ENCODE measurements around the gene GFI1.
"Not testable (repeated sequence)": the region's sequence is repeated elsewhere in the genome, so short reads cannot be mapped to it uniquely, and the experiment has no call there.

GFI1 gene

GRCh38 chr1:92486251-92487077, at the start of gene GFI1:
GFI1 (minus strand) TSS chr1:92486925; CDS start chr1:92483487, 3,438 bp downstream.
- peak; percentile 83 for DNase-seq (ENCODE audit: low spot score)

GRCh38 chr1:92532371-92532770, 45.6 kb upstream of the GFI1 start:
- not testable (repeated sequence) for DNase-seq (ENCODE audit: low spot score)

GRCh38 chr1:92531939-92532338, 45.2 kb upstream of the GFI1 start:
- not testable (repeated sequence) for DNase-seq (ENCODE audit: low spot score)

GRCh38 chr1:92527670-92528069, 40.9 kb upstream of the GFI1 start:
- DNase-seq (ENCODE audit: low spot score), result no peak

GRCh38 chr1:92524944-92525590, 38.3 kb upstream of the GFI1 start:
- DNase-seq (ENCODE audit: low spot score), result not testable (repeated sequence)

- no peak for DNase-seq (ENCODE audit: low spot score)
These were observed 32.3 kb upstream of the GFI1 start for GRCh38 chr1:92519043-92519442.

- DNase-seq (ENCODE audit: low spot score), result no peak
These were observed 29.8 kb upstream of the GFI1 start for GRCh38 chr1:92516574-92516973.

- DNase-seq (ENCODE audit: low spot score), result peak; percentile 4
These were observed 29.1 kb upstream of the GFI1 start for GRCh38 chr1:92515796-92516201.

GRCh38 chr1:92511541-92511940, 24.8 kb upstream of the GFI1 start:
- no peak for DNase-seq (ENCODE audit: low spot score)

- DNase-seq (ENCODE audit: low spot score), result no peak
These were observed 22.9 kb upstream of the GFI1 start for GRCh38 chr1:92509619-92510018.

- DNase-seq (ENCODE audit: low spot score), result no peak
These were observed 18.4 kb upstream of the GFI1 start for GRCh38 chr1:92505015-92505692.

GRCh38 chr1:92504291-92505014, 17.7 kb upstream of the GFI1 start:
- DNase-seq (ENCODE audit: low spot score), result no peak

- DNase-seq (ENCODE audit: low spot score), result no peak
These were observed 17.2 kb upstream of the GFI1 start for GRCh38 chr1:92503926-92504285.

GRCh38 chr1:92503043-92503925, 16.6 kb upstream of the GFI1 start:
- no peak for DNase-seq (ENCODE audit: low spot score)

GRCh38 chr1:92502247-92502646, 15.5 kb upstream of the GFI1 start:
- DNase-seq (ENCODE audit: low spot score), result no peak

GRCh38 chr1:92500552-92500951, 13.8 kb upstream of the GFI1 start:
- no peak for DNase-seq (ENCODE audit: low spot score)

- no peak for DNase-seq (ENCODE audit: low spot score)
These were observed 8.8 kb upstream of the GFI1 start for GRCh38 chr1:92495392-92496063.

- no peak for DNase-seq (ENCODE audit: low spot score)
These were observed 7.9 kb upstream of the GFI1 start for GRCh38 chr1:92494485-92495141.

- DNase-seq (ENCODE audit: low spot score), result no peak
These were observed 6.4 kb upstream of the GFI1 start for GRCh38 chr1:92493139-92493538.

GRCh38 chr1:92488832-92489231, 2.1 kb upstream of the GFI1 start:
- DNase-seq (ENCODE audit: low spot score), result no peak
